Activated CD4-positive, alpha-beta T cell treated with anti-CD3 and anti-CD28 coated beads, Interleukin-2, amount 10 ng/mL, durations not matched to agents 24 days and 14 days (primary cell): ENCODE data around the gene ALS2CL. TPM values are rescaled to one million over a fixed set of nuclear protein-coding genes. Genes with fewer than 3 reads are reported as not detected.

Experiments used
- DNase-seq: peaks from one replicate; pipeline ENCODE4 v3.0.0; 2022
- H3K27ac Mint-ChIP-seq: one replicate; pipeline ENCODE4 v1.8.0; 2022; ENCODE audit warnings: mild to moderate bottlenecking, mixed read lengths
- H3K27me3 Mint-ChIP-seq: one replicate; pipeline ENCODE4 v1.8.0; 2022; ENCODE audit warnings: mixed read lengths
- H3K36me3 Mint-ChIP-seq: one replicate; pipeline ENCODE4 v1.8.0; 2022; ENCODE audit warnings: low read depth, mild to moderate bottlenecking, mixed read lengths
- H3K4me1 Mint-ChIP-seq: one replicate; pipeline ENCODE4 v1.8.0; 2021; ENCODE audit warnings: mixed read lengths
- H3K4me3 Mint-ChIP-seq: one replicate; pipeline ENCODE4 v1.8.0; 2022; ENCODE audit warnings: mild to moderate bottlenecking, moderate library complexity, mixed read lengths
- H3K9me3 Mint-ChIP-seq: one replicate; pipeline ENCODE4 v1.8.0; 2021; ENCODE audit warnings: mixed read lengths
- intact Hi-C: fragments of 100-400 bp; cut with micrococcal nuclease; formaldehyde crosslinking; loops from one replicate; pipeline ENCODE4 v1.15.1; 2023
- total RNA-seq: library from RNA; stranded (reverse); gene quantifications from 2 replicates; pipeline ENCODE4 v1.2.3, GENCODE V29; 2022

Gene ALS2CL
- total RNA-seq, 1 donor from 2014 or later, result 0.47 TPM

DNA sequence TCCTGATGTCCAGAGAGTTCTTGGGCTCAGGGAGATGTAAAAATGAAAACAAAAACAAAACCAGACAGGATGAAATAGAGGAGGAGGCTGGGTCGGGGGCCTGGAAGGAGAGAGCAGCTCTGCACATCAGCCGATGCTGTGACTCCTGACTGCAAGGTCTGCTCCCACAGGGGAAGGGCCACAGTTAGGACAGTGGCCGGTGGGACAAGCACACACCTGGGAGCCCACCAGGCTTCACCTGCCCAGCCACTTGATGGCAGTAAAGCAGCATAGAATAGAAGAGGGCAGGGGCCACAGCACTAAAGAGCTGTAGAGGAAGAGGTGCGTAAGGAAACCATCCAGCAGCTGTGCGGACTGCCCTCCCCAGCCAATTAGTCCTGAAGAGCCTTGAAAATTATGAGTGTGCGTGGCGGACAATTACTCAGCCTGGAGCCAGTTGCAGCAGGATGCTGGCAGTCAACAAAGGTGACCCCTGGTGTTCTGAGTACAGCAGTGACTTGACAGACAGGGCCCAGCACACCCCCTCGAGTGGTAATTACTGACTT lies 29.8 kb downstream of the ALS2CL start:
- Mint-ChIP-seq H3K4me3 (no peak overlapping the region), H3K27me3 (no peaks in the 10 kb centered on the region), H3K36me3 (no peaks in the 10 kb centered on the region), H3K9me3 (no peaks in the 10 kb centered on the region), H3K27ac (no peak overlapping the region), H3K4me1 (no peaks in the 10 kb centered on the region)
- intact Hi-C loops, result no loop called here
- no peak for DNase-seq

DNA sequence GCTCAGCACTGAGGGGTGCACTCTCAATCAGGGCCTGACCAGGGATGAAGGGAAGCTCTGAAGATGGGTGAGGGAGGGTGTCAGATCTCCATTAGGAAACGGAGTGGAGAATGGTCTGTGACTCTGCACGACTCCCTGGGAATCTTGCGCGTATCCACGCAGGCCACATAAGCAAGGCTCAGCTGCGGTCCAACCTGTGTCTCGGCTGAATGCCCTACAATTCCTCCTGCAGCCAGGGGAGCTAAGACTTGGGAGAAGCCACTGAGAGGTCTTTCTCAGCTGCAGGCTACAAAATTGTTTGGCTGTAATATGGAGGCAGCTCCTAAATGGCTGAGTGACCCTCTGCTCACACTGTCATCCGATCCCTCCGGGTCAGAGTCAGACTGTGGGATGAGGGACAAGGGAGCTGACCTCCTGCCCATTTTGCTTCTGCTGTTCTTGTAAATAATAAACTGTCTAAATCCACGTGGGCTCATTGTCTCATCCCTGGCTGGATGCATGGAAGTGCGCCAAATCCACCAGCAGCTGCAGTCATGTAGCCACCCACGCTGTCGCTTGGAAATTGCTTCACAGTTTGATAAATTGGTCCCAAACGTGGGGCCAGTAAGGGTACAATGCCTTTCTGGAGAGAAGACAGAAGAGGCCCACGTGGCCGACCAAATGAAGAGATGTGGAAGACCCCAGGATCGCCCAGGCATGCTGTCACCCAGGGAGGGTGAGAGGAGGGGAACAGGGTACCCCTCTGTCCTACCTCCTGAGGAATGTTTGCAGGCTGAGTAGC lies 30.5 kb downstream of the ALS2CL start:
- intact Hi-C loops, result no loop called here
- Mint-ChIP-seq H3K27me3 (no peaks in the 10 kb centered on the region), H3K27ac (no peak overlapping the region), H3K4me3 (no peak overlapping the region), H3K4me1 (no peaks in the 10 kb centered on the region), H3K9me3 (no peaks in the 10 kb centered on the region), H3K36me3 (no peaks in the 10 kb centered on the region)
- DNase-seq, result no peak

DNA sequence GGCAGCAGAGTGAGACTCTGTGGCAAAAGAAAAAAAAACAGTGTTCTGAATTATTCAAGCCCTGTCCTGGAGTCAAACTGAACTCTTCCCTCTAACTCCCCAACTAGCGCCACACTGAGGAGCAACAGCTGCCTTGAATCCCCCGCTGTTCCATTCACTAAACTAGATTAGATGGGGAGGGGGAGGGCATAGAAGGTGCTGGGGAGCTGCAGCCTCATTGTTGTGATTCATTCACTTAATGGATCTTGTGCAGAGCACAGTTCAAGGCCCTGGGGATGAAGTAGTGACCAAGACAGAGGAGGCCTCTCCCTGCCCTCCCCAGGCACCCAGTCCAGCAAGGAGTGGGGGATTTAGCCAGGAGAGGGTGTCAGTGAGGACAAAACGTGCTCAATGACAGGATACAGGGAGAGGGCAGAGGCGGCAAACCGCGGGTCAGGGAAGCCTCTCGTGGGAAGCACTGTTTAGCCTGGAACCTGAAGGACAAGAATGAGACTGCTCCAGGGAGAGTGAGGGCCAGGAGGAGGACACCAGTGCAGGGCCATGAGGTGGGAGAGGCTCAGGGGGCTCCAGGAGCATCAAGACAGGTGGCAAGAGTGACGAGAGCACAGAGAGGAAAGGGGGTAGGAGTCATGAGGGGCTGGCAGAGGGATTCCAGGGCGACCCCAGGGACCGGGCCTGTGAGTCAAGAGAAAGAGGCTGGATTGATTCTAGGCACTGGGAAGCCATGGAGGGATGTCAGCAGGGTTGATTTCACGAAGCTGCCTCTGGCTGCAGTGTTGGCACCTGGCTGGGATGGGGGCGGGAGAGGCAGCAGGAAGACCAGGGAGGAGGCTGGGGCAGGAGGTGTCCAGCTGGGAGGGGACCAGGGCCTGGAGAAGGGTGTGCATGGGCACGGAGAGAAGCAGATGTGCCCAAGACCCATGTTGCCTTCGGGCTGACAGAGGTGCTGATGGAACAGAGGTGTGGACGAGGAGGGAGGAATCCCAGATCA lies 31.4 kb downstream of the ALS2CL start:
- intact Hi-C loops, result no loop called here
- Mint-ChIP-seq H3K9me3 (no peaks in the 10 kb centered on the region), H3K27me3 (peaks cover 3% of the 10 kb centered on the region), H3K27ac (no peak overlapping the region), H3K4me1 (peaks cover 3% of the 10 kb centered on the region), H3K4me3 (no peak overlapping the region), H3K36me3 (no peaks in the 10 kb centered on the region)
- DNase-seq, result no peak

DNA sequence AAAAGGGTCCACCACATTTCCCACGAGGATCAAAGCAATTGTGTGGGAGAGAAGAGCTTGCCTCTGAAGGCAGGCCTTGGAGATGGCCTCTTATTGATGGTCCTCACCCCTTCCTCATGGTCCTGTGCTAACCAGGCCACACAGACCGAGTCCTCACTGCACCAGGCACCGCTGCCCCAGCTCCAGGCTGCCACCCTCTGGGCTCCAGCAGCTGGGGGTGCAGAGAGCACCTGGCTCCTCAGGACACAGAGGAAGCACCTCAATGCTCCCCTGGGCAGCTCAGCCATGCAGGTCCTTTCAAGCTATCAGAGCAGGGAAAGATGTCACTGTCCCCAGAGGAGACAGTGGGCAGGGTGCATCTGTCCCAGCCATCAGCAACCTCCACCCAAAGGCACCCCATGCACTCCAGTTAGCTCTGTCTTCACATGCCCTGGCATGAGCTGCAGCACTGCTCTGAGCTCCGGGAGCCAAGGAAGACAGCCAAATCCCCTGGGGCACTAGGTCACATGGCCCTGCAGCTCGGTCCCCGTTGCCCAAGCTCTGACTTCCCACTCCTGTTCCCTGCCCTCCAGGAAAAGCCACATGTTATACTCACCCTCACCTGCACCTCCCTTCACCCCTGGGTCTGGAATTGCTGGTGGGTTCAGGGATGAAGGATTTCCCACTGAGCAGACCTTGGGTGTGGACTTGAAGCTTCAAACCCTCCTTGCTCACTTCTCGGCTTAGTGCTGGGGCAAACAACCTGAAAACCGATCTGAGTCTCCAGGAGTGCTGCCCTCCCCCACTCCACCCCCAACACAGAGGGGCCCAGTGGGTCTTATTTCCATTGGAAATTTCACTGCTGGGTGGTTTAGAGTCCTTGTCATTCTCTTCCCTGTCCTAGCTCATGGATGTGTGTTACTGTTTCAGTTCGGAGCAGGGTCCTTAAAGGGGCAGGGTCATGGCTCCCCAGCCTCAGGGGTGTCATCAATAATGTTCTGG lies 32.6 kb downstream of the ALS2CL start:
- Mint-ChIP-seq H3K4me3 (no peak overlapping the region), H3K9me3 (no peaks in the 10 kb centered on the region), H3K27me3 (peaks cover 3% of the 10 kb centered on the region), H3K27ac (no peak overlapping the region), H3K4me1 (peaks cover 3% of the 10 kb centered on the region), H3K36me3 (no peaks in the 10 kb centered on the region)
- intact Hi-C loops, result no loop called here
- no peak for DNase-seq

DNA sequence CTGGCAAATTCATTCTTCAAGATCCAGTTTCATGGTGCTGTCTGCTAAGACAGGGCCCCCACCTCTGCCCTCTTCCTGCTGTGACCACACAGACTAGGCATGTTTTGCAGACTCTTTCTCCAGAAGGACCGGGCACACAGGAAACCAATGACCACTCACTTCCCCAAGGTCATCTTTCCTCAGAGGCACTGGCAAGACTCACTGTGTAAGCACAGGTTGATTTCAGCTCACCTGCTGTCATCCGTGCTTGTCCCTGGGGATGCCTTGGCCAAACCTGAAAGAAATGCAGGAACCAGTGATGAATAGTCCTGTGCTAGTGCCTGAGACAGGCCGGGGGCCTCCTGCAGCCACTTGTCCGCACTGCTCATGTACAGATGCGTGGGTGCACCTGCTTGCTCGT lies 33.5 kb downstream of the ALS2CL start:
- DNase-seq, result no peak

DNA sequence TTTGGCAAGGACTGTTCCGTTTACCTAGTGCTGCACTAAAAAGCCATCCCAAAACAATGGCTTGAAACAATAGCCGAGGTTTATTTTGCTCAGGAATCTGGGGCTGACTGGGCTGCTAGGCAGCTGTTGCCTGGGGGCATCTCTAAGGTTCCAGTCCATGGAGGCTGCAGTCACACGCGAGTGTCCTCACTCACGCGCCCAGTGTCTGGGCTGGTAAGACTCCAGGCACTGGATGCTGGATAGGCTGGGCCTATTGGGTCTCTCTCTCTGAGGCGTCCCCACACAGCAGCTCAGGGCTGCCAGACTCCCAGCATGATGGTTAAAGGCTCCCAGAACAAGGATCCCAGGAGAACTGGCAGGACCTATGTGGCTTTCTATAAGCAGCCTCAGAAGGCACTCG lies 34.2 kb downstream of the ALS2CL start:
- intact Hi-C loops, result no loop called here
- Mint-ChIP-seq H3K9me3 (no peaks in the 10 kb centered on the region), H3K27ac (no peak overlapping the region), H3K4me3 (no peak overlapping the region), H3K27me3 (peaks cover 6% of the 10 kb centered on the region), H3K4me1 (peaks cover 3% of the 10 kb centered on the region), H3K36me3 (no peaks in the 10 kb centered on the region)
- DNase-seq, result no peak

More for the DNA sequence above, 33.5 kb downstream of the ALS2CL start:
- Mint-ChIP-seq H3K27me3 (peaks cover 6% of the 10 kb centered on the region), H3K36me3 (no peaks in the 10 kb centered on the region), H3K9me3 (no peaks in the 10 kb centered on the region), H3K4me3 (no peak overlapping the region), H3K27ac (no peak overlapping the region), H3K4me1 (peaks cover 3% of the 10 kb centered on the region)
- intact Hi-C loops, result no loop called here

DNA sequence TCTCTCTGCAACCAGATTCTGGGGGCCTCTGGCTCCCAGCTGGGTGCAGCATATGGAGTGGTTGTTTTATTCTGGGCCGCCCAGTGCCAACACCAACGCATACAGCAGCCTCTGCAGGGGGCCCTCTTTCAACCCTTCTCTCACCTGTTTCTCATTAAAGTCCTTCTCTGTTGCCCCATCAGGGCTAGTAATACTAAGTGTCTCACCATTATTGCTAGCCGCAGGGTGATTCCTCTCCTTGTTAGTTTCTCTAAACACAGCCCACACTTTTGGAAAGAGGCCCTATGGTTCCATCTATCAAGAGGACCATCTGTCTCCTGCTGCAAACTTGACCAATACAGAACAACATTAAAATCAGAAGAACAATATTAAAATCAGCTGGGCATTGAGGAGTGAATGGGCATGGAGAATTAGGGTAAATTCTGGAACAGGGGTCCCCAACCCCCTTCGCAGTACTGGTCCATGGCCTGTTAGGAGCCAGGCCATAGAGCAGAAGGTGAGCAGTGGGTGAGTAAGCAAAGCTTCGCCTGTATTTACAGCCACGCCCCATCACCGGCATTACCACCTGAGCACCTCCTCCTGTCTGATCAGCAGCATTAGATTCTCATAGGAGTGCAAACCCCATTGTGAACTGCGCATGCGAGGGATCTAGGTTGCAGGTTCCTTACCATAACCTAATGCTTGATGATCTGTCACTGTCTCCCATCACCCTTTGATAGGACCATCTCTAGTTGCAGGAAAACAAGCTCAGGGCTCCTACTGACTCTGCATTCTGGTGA lies 36.5 kb downstream of the ALS2CL start:
- H3K9me3 Mint-ChIP-seq, result peaks cover 6% of the 10 kb centered on the region
- intact Hi-C loops, result no loop called here
- no peaks in the 10 kb centered on the region for H3K36me3 Mint-ChIP-seq
- peaks cover 3% of the 10 kb centered on the region for H3K4me1 Mint-ChIP-seq
- no peak overlapping the region for H3K27ac Mint-ChIP-seq
- H3K27me3 Mint-ChIP-seq, result peaks cover 8% of the 10 kb centered on the region
- no peak for DNase-seq
- H3K4me3 Mint-ChIP-seq, result no peak overlapping the region

DNA sequence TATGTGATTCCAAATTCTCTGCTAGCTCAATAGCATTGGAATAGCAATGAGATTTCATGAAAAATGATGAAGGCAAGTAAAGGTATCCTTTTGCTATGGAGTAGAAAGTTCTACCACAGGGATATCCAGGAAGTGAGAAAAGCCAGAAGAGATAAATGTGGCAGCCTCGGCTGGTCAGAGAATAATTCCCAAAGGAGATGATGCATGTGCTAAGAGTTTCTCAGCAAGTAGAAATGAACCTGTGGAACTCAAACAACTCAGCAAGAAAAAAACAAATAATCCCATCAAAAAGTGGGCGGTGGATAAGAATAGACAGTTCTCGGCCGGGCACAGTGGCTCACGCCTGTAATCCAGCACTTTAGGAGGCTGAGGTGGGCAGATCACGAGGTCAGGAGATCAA lies 38.2 kb downstream of the ALS2CL start:
- intact Hi-C loops, result no loop called here
- no peak for DNase-seq
- H3K4me1 Mint-ChIP-seq, result peaks cover 3% of the 10 kb centered on the region
- peaks cover 14% of the 10 kb centered on the region for H3K27me3 Mint-ChIP-seq
- H3K36me3 Mint-ChIP-seq, result no peaks in the 10 kb centered on the region
- peaks cover 16% of the 10 kb centered on the region for H3K9me3 Mint-ChIP-seq
- H3K4me3 Mint-ChIP-seq, result no peak overlapping the region
- no peak overlapping the region for H3K27ac Mint-ChIP-seq

DNA sequence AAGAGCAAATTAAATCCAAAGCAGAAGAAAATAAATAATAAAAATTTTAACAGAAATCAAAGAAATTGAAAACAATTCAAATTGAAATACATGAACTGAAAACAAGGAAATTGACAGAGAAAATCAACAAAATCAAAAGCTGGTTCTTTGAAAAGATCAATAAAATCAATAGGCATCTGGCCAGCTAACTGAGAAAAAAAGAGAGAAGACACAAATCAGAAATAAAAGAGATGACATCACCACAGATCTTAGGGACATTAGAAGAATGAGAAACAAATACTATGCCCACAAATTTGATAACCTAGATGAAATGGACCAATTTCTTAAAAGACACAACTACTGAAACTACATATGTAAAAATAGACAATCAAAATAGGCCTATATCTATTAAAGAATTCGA lies 42.4 kb downstream of the ALS2CL start:
- intact Hi-C loops, result no loop called here

DNA sequence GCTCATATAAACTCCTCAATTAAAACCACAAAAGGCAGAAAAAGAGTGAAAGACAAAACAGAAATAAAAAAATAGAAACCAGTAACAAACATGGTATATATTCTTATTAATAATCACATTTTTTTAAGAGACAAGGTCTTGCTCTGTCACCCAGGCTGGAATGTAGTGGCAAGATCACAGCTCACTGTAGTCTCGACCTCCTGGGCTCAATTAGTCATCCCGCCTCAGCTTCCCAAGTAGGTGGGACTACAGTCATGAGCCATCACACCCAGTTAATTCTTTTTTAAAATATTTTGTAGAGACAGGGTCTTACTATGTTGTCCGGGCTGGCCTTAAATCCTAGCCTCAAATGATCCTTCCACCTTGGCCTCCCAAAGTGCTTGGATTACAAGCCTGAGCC lies 44.0 kb downstream of the ALS2CL start:
- no peak overlapping the region for H3K27ac Mint-ChIP-seq
- no peak overlapping the region for H3K4me3 Mint-ChIP-seq
- no peaks in the 10 kb centered on the region for H3K36me3 Mint-ChIP-seq
- intact Hi-C loops, result no loop called here
- no peaks in the 10 kb centered on the region for H3K4me1 Mint-ChIP-seq
- H3K27me3 Mint-ChIP-seq, result peaks cover 23% of the 10 kb centered on the region
- DNase-seq, result no peak
- H3K9me3 Mint-ChIP-seq, result peaks cover 16% of the 10 kb centered on the region

More for the DNA sequence above, 42.4 kb downstream of the ALS2CL start:
- peaks cover 16% of the 10 kb centered on the region for H3K9me3 Mint-ChIP-seq
- DNase-seq, result no peak
- peaks cover 22% of the 10 kb centered on the region for H3K27me3 Mint-ChIP-seq
- no peaks in the 10 kb centered on the region for H3K36me3 Mint-ChIP-seq
- H3K4me1 Mint-ChIP-seq, result no peaks in the 10 kb centered on the region
- no peak overlapping the region for H3K4me3 Mint-ChIP-seq
- H3K27ac Mint-ChIP-seq, result no peak overlapping the region

DNA sequence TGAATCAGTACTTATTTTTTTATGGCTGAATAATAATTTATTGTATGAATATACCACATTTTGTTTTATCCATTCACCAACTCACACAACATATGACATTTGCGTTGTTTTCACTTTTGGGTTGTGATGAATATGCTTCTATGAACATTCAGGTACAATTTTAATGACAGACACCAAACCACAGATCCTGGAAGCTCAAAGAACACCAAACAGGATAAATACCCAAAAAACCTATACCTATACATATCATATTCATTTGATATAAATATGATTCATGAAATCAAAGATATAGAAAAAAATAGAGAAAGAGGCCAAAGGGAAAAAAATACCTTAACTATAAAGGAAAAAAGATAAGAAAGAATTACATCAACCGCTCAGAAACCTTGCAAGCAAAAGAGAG lies 45.4 kb downstream of the ALS2CL start:
- H3K36me3 Mint-ChIP-seq, result no peaks in the 10 kb centered on the region
- no peaks in the 10 kb centered on the region for H3K4me1 Mint-ChIP-seq
- H3K4me3 Mint-ChIP-seq, result no peak overlapping the region
- H3K27ac Mint-ChIP-seq, result no peak overlapping the region
- peaks cover 31% of the 10 kb centered on the region for H3K27me3 Mint-ChIP-seq
- DNase-seq, result no peak
- intact Hi-C loops, result no loop called here
- H3K9me3 Mint-ChIP-seq, result peaks cover 16% of the 10 kb centered on the region

DNA sequence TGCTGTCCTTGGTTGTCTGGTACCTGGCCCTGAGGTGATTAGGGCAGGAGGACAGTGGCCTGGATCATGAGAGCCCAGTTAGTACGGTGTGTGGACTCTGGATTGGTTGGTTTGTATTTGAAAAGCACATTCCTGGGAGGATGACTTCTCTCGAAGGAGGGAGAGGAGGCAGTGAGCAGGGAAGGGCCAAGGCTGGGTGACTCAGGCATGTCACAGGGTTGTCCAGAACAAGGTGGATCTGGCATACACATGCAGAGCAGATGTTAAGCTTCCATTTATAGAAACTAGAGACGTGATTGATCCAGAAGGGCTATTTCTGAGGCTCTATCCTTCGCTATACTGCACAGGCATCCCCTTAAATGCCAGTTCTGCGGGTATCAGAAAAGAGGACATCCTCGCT lies 46.8 kb downstream of the ALS2CL start:
- H3K4me3 Mint-ChIP-seq, result no peak overlapping the region
- H3K9me3 Mint-ChIP-seq, result peaks cover 7% of the 10 kb centered on the region
- no peaks in the 10 kb centered on the region for H3K36me3 Mint-ChIP-seq
- no peaks in the 10 kb centered on the region for H3K4me1 Mint-ChIP-seq
- DNase-seq, result no peak
- no peak overlapping the region for H3K27ac Mint-ChIP-seq
- intact Hi-C loops, result no loop called here
- peaks cover 31% of the 10 kb centered on the region for H3K27me3 Mint-ChIP-seq
